Activated naive CD4-positive, alpha-beta T cell treated with anti-CD3 and anti-CD28 coated beads, Interleukin-2, amount 50 U/mL, for 16 hours (primary cell): ENCODE measurements around the gene THBS2.
"Not testable (repeated sequence)": the region's sequence is repeated elsewhere in the genome, so short reads cannot be mapped to it uniquely, and the experiment has no call there.

Source experiments
- DNase-seq: peaks from one replicate; pipeline ENCODE4 v3.0.0-alpha.2; 2020

The THBS2 gene

GRCh38 chr6:169253337-169254238 is at the start of gene THBS2:
TSS of gene THBS2 (minus strand) at chr6:169253846. CDS start at chr6:169250784, 3,062 bp downstream.
- no peak for DNase-seq

GRCh38 chr6:169302716-169303115 is 49.1 kb upstream of the THBS2 start:
- no peak for DNase-seq

GRCh38 chr6:169302255-169302654 is 48.6 kb upstream of the THBS2 start:
- no peak for DNase-seq

GRCh38 chr6:169300916-169301315 is 47.3 kb upstream of the THBS2 start:
- DNase-seq: no peak

- DNase-seq: not testable (repeated sequence)
These were observed 45.0 kb upstream of the THBS2 start for GRCh38 chr6:169298626-169299025.

- no peak for DNase-seq
These were observed 43.0 kb upstream of the THBS2 start for GRCh38 chr6:169296622-169297021.

- no peak for DNase-seq
These were observed 42.5 kb upstream of the THBS2 start for GRCh38 chr6:169296170-169296569.

- no peak for DNase-seq
These were observed 39.5 kb upstream of the THBS2 start for GRCh38 chr6:169293196-169293595.

GRCh38 chr6:169292338-169293124 is 38.9 kb upstream of the THBS2 start:
- no peak for DNase-seq

GRCh38 chr6:169291646-169292337 is 38.1 kb upstream of the THBS2 start:
- no peak for DNase-seq

GRCh38 chr6:169291148-169291547 is 37.5 kb upstream of the THBS2 start:
- no peak for DNase-seq

- DNase-seq: no peak
These were observed 36.1 kb upstream of the THBS2 start for GRCh38 chr6:169289619-169290339.

GRCh38 chr6:169289257-169289618 is 35.6 kb upstream of the THBS2 start:
- no peak for DNase-seq

- no peak for DNase-seq
These were observed 34.9 kb upstream of the THBS2 start for GRCh38 chr6:169288591-169288990.

GRCh38 chr6:169287675-169288074 is 34.0 kb upstream of the THBS2 start:
- no peak for DNase-seq

GRCh38 chr6:169286961-169287360 is 33.3 kb upstream of the THBS2 start:
- no peak for DNase-seq

- DNase-seq: no peak
These were observed 31.5 kb upstream of the THBS2 start for GRCh38 chr6:169285165-169285564.

GRCh38 chr6:169283924-169284323 is 30.3 kb upstream of the THBS2 start:
- DNase-seq: no peak

GRCh38 chr6:169282043-169282442 is 28.4 kb upstream of the THBS2 start:
- DNase-seq: no peak

- DNase-seq: no peak
These were observed 24.0 kb upstream of the THBS2 start for GRCh38 chr6:169277619-169278018.

GRCh38 chr6:169274781-169275180 is 21.1 kb upstream of the THBS2 start:
- DNase-seq: no peak

- DNase-seq: no peak
These were observed 19.9 kb upstream of the THBS2 start for GRCh38 chr6:169273511-169273910.

GRCh38 chr6:169271877-169272216 is 18.2 kb upstream of the THBS2 start:
- DNase-seq: no peak
